Measurements from ENCODE around the gene AMOTL1.

DNA sequence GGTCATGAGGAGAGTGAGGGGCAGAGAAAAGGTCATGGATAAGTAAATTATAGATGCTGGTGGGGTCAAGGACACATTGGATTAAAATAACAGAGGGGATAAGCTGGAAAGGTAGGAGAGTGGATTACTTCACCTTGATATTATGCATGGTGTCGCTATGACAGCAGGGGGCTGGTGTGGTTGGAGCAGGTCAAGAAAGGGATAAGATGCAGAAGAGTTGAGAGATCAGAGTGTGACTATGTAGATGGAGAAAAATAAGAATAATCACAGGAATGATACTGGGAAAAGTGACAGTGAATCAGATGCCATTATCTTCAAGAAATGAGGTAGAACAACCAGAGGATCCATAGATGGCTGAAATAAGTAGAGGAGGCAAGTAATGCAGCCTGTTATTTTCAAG, 29.4 kb upstream of the AMOTL1 start:
- TF ChIP-seq POLR2AphosphoS5 (IDR thresholded peaks at IDR 0.05; ENCODE audit: borderline replicate concordance, low read depth, low read length): no peak
- TF ChIP-seq EZH2 (IDR thresholded peaks at IDR 0.05): no peak
- no peak for TF ChIP-seq FOXP2 (optimal IDR thresholded peaks at IDR 0.05; ENCODE audit: control extremely low read depth, extremely low read length, insufficient read depth)

All from SK-N-MC (cell line).